DMS 273 (cell line): Measurements from ENCODE around the gene G6PC2.
"Not testable (repeated sequence)": the region's sequence is repeated elsewhere in the genome, so short reads cannot be mapped to it uniquely, and the experiment has no call there.

ENCODE experiments used
- DNase-seq: peaks from one replicate; lab custom pipeline; 2025; ENCODE audit not compliant: unreplicated experiment; lab: John Stamatoyannopoulos, UW

The G6PC2 gene, protein sequence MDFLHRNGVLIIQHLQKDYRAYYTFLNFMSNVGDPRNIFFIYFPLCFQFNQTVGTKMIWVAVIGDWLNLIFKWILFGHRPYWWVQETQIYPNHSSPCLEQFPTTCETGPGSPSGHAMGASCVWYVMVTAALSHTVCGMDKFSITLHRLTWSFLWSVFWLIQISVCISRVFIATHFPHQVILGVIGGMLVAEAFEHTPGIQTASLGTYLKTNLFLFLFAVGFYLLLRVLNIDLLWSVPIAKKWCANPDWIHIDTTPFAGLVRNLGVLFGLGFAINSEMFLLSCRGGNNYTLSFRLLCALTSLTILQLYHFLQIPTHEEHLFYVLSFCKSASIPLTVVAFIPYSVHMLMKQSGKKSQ

GRCh38 chr2:168901003-168901402, at the start of gene G6PC2:
Gene G6PC2, plus strand, starts transcription at chr2:168901291. Its CDS starts 41 bp downstream, at chr2:168901332.
- DNase-seq, result peak; percentile 11

DNA sequence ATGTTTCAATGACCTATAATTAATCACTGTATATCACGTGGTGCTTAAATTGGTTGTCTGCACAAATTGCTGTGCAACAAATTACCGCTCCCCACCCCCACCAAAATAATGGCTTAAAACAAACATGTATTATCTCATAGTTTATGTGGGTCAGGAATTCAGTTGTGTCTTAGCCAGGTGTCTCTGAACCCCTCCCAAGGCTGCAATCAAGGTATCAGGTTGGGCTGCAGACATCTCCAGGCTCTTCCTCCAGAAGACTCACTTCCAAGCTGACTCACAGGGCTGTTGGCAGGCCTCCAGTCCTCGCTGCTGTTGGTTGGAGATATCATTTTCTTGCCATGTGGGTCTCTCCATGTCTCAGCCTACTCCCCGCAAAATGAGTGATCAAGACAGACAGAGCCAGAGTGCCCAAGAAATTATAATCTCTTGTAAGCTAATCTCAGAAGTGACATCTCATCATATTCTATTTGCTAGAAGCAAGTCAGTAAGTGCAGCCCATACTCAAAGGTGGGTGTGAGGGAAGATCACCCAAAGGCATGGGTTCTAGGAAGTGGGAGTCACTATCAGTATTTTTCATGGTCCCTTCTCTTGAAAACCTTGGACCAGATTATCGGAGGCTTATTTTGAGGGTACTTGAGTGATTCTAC, 49.3 kb upstream of the G6PC2 start:
- peak; percentile 65 for DNase-seq

- no peak for DNase-seq
These were observed 48.6 kb upstream of the G6PC2 start for GRCh38 chr2:168852481-168852880.

DNA sequence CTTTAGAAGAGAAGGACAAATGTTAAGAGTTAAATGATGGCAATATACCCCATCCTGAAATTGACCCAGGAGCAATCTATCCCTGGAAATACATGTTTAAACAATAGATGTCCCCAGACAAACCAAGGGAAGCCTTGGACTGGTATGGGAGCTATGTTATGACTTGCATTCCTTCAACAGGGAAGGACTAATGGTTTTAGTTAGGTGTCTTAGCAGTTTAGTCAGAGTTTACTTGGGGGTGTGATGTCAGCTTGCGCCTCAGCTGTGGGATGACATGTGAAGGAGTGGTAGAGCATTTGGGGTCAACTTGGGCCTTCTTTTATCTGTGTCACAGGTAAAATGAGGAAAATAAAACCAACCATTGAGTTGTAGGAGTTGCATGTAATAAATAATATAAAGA, 47.6 kb upstream of the G6PC2 start:
- no peak for DNase-seq

DNA sequence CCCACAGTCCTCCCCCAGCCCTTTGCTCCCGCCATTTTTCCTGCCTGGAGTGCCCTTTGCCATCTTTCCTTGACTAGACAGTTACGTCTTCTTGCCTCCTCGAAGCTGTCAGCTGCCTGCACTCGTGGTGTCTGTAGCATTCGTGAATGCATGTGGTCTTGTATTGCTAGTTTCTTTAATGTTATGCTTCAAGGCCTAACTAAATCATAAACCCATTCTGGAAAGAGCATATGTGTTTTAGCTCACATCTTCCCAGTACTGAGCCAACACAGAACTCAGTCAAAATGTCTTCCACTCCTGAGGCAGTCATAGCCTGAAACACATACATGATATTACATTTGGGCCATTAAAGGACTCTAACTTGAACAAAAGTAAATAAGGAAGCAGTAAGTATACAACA, 46.4 kb upstream of the G6PC2 start:
- DNase-seq, result no peak

GRCh38 chr2:168855601-168856000, 45.5 kb upstream of the G6PC2 start:
- no peak for DNase-seq

GRCh38 chr2:168858146-168858545, 42.9 kb upstream of the G6PC2 start:
- no peak for DNase-seq

- DNase-seq, result not testable (repeated sequence)
These were observed 33.9 kb upstream of the G6PC2 start for GRCh38 chr2:168867164-168867563.

DNA sequence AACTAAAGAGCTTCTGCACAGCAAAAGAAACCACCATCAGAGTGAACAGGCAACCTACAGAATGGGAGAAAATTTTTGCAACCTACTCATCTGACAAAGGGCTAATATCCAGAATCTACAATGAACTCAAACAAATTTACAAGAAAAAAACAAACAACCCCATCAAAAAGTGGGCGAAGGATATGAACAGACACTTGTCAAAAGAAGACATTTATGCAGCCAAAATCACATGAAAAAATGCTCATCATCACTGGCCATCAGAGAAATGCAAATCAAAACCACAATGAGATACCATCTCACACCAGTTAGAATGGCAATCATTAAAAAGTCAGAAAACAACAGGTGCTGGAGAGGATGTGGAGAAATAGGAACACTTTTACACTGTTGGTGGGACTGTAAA, 30.7 kb upstream of the G6PC2 start:
- not testable (repeated sequence) for DNase-seq

GRCh38 chr2:168870824-168871223, 30.3 kb upstream of the G6PC2 start:
- DNase-seq, result not testable (repeated sequence)

DNA sequence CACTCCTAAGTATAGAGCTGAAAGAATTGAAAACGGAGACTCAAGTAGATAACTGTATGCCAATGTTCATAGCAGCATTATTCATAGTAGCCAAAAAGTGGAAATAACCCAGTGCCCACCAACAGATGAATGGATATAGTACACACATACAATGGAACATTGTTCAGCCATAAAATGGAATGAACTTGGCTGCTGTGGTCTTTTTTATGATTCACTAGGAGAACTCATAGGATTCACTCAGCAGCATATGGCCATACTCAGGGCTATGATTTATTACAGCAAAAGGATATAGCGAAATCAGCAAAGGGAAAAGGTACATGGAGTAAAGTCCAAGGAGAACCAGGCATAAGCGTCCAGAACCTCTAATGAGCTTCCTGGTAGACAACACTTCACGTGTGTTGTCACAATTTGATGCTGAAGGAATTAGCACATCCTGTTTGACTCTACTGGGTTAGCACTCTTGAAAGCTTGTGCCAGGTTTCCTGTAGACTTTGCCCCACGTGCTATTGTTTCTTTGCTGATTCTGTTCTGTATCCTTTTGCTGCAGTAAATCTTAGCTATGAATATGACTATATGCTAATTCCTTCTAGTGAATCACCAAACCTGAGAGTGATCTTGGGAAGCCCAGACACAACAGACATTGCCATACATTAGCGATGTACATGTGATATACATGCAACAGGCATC, 26.6 kb upstream of the G6PC2 start:
- no peak for DNase-seq

GRCh38 chr2:168882163-168882562, 18.9 kb upstream of the G6PC2 start:
- DNase-seq, result not testable (repeated sequence)

DNA sequence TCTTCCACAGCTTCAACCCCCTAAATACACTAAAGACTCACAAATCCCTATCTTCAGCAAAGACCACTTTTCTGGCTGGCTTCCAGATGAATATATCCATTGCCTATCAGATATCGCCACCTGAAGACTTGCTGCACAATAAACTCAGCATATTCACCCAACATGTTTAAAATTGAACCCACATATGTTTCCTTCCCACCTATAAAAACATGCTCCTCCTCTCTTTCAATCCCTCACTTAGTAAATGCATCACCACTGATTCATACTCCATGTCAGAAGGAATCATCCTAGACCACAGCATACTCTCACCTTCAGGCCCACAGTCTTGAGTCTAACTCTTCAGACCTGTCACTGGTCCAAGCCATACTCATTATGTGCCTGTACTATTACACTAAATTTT, 16.1 kb upstream of the G6PC2 start:
- no peak for DNase-seq

GRCh38 chr2:168889635-168890005, 11.5 kb upstream of the G6PC2 start:
- peak; percentile 41 for DNase-seq

GRCh38 chr2:168890006-168890782, 10.9 kb upstream of the G6PC2 start, which contains the start of gene SPC25:
Gene SPC25, minus strand, starts transcription at chr2:168890430. Its CDS starts 911 bp downstream, at chr2:168889519.
- peak; percentile 98 for DNase-seq

DNA sequence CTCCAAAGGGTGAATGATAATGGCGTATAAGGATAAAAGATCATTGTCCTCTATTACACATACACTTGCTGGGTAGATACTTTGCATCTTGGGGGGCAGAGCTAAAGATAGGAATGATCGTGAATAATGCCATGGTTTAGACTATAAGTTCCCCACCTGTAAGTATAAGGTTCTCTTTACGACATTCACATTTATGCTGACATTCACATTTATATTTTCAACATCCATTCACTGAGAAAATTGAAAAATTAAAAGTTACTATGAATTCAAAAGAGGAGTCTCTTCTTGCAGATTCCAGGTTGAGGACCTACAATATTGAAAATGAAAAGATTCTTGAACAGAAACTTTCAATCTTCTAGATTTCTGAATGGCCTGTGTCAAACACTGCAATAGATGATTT, 8.8 kb upstream of the G6PC2 start:
- DNase-seq, result no peak

DNA sequence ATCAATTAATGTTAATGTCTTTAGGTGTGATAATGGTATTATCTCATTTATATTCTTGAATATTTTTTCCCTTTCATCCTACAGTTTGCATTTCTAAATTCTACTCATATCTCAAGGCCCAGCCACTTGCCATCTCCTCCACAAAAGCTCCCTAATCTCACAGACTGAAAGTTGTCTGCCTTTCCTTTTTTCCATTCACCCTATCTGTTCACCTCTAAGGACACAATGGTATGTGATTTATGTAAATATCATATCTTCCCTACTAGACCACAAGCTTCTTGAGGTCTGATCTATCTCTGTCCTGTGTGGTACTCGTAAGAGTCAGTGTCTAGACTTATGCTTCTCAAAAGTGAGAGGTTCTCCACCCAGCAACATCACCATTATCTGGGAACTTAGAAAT, 7.0 kb upstream of the G6PC2 start:
- DNase-seq, result no peak

DNA sequence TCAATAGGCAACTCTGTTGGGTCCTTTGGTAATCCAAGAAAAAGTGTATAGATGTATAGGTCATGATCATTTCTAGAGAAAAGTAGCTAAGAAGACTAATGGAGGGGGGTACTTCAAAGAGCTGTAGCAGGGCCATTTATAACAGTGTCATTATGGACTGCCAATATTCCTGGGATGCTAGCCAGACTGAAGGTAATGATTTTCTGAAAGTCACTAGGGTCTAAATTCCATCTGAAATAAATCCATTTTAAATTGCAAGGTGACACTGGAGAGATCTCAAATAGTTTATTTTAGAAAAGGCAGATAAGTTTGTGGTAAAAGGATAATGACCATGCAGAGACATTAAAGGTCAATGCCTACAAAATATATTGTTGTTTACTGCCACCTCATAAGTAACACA, 6.4 kb upstream of the G6PC2 start:
- no peak for DNase-seq

DNA sequence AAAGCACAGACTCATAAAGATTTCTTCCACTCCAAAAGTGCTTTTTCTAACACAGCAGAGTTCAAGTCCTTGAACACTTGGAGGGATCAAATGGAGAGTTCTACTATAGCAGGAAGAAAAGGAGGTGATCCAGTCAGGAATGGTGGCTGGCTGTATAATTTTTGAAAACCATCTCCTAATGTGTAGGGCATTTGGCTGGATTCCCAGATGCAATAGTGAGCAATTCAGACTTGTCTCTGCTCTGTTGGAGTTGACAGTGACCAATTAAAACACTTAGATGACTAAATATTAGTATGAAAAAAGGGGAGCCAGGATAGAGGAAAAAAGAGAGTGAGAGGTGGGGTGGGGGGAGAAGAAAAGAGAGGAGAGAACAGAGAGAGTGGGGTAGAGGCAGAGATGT, 5.3 kb upstream of the G6PC2 start:
- peak; percentile 12 for DNase-seq

DNA sequence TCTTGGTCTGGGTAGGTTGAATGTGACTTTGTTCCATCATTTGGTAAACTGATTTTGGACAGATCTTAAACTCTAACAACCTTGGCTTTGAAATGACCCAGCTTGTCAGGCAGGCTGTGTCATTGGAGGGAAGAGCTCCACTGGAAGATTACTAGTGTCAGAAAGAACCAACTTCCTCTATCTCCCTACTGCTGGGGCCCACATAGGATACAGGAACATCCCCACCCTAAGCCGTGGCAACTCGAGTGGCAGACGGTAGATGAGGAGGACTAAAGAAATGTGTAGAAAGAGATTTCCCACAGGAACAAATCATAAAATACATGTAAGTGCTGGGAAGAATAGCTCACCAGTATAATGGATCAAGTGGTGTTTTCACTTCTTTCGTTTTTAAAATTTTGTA, 4.3 kb upstream of the G6PC2 start:
- DNase-seq, result no peak

DNA sequence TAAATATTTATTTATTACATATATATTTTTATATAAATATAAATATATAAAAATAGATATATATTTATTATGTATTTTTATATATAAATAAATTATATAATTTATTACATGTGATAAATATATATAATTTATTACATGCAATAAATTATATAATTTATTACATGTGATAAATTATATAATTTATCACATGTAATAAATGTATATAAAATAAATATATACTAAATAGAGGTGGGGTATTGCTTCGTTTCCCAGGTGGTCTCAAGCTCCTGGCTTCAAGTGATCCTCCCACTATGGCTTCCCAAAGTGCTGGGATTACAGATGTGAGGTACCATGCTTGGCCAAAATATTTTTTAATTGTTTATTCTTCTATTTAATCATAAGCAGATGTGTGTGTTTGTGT, 3.6 kb upstream of the G6PC2 start:
- no peak for DNase-seq
